Measurements from ENCODE around the gene PARM1.

Gene PARM1

GRCh38 chr4:74941123-74941522, 8.2 kb downstream of the PARM1 start:
- H3F3A ChIP-seq (ENCODE audit: insufficient read depth, low read length) = no peaks in the 10 kb centered on the region

GRCh38 chr4:74942251-74942917, 9.5 kb downstream of the PARM1 start:
- Histone ChIP-seq H3K4me1 (ENCODE audit: insufficient read depth, low read length, severe bottlenecking) (peaks cover 3% of the 10 kb centered on the region), H3F3A (ENCODE audit: insufficient read depth, low read length) (no peaks in the 10 kb centered on the region), H3K9ac (ENCODE audit: low read length) (no peak overlapping the region), H3K4me3 (ENCODE audit: low read depth, low read length, poor library complexity, severe bottlenecking) (no peak overlapping the region), H3K9me3 (ENCODE audit: low read length) (no peaks in the 10 kb centered on the region), H3K4me2 (ENCODE audit: low read length) (no peak overlapping the region), H3K27me3 (ENCODE audit: insufficient read depth, low read length) (no peaks in the 10 kb centered on the region), H3K79me2 (ENCODE audit: insufficient read depth, low read length) (no peaks in the 10 kb centered on the region), H2AFZ (ENCODE audit: low read length) (no peak overlapping the region), H3K36me3 (ENCODE audit: insufficient read depth, low read length) (no peaks in the 10 kb centered on the region), H3K27ac (ENCODE audit: low read depth, low read length, poor library complexity, severe bottlenecking) (no peak overlapping the region), H3K9me2 (ENCODE audit: low read depth, low read length) (no peaks in the 10 kb centered on the region), H4K20me1 (ENCODE audit: insufficient read depth, low read length) (no peaks in the 10 kb centered on the region)
- no peak for TF ChIP-seq EZH2 (IDR thresholded peaks at IDR 0.05; ENCODE audit: borderline replicate concordance, low read length)
- no peak for TF ChIP-seq CTCF (IDR thresholded peaks at IDR 0.05; ENCODE audit: low read length)

More at GRCh38 chr4:74941123-74941522, 8.2 kb downstream of the PARM1 start:
- H3K4me3 ChIP-seq (ENCODE audit: low read depth, low read length, poor library complexity, severe bottlenecking) = no peak overlapping the region
- H3K9me3 ChIP-seq (ENCODE audit: low read length) = no peaks in the 10 kb centered on the region
- H4K20me1 ChIP-seq (ENCODE audit: insufficient read depth, low read length) = no peaks in the 10 kb centered on the region
- TF ChIP-seq EZH2 (IDR thresholded peaks at IDR 0.05; ENCODE audit: borderline replicate concordance, low read length) (no peak), CTCF (IDR thresholded peaks at IDR 0.05; ENCODE audit: low read length) (no peak)
- H2AFZ ChIP-seq (ENCODE audit: low read length) = no peak overlapping the region
- no peaks in the 10 kb centered on the region for H3K9me2 ChIP-seq (ENCODE audit: low read depth, low read length)
- H3K27ac ChIP-seq (ENCODE audit: low read depth, low read length, poor library complexity, severe bottlenecking) = no peak overlapping the region
- H3K27me3 ChIP-seq (ENCODE audit: insufficient read depth, low read length) = no peaks in the 10 kb centered on the region
- H3K79me2 ChIP-seq (ENCODE audit: insufficient read depth, low read length) = no peaks in the 10 kb centered on the region
- H3K4me2 ChIP-seq (ENCODE audit: low read length) = no peak overlapping the region
- no peaks in the 10 kb centered on the region for H3K36me3 ChIP-seq (ENCODE audit: insufficient read depth, low read length)
- peaks cover 3% of the 10 kb centered on the region for H3K4me1 ChIP-seq (ENCODE audit: insufficient read depth, low read length, severe bottlenecking)
- H3K9ac ChIP-seq (ENCODE audit: low read length) = no peak overlapping the region

- Histone ChIP-seq H3K9me2 (ENCODE audit: low read depth, low read length) (no peaks in the 10 kb centered on the region), H3K27me3 (ENCODE audit: insufficient read depth, low read length) (no peaks in the 10 kb centered on the region), H3K4me2 (ENCODE audit: low read length) (no peak overlapping the region), H3K4me3 (ENCODE audit: low read depth, low read length, poor library complexity, severe bottlenecking) (no peak overlapping the region), H3K4me1 (ENCODE audit: insufficient read depth, low read length, severe bottlenecking) (peaks cover 3% of the 10 kb centered on the region), H2AFZ (ENCODE audit: low read length) (no peak overlapping the region), H4K20me1 (ENCODE audit: insufficient read depth, low read length) (no peaks in the 10 kb centered on the region), H3K27ac (ENCODE audit: low read depth, low read length, poor library complexity, severe bottlenecking) (no peak overlapping the region), H3K9ac (ENCODE audit: low read length) (no peak overlapping the region), H3K79me2 (ENCODE audit: insufficient read depth, low read length) (no peaks in the 10 kb centered on the region), H3F3A (ENCODE audit: insufficient read depth, low read length) (no peaks in the 10 kb centered on the region), H3K36me3 (ENCODE audit: insufficient read depth, low read length) (no peaks in the 10 kb centered on the region), H3K9me3 (ENCODE audit: low read length) (no peaks in the 10 kb centered on the region)
- TF ChIP-seq CTCF (IDR thresholded peaks at IDR 0.05; ENCODE audit: low read length) (no peak), EZH2 (IDR thresholded peaks at IDR 0.05; ENCODE audit: borderline replicate concordance, low read length) (no peak)
These were observed 10.0 kb downstream of the PARM1 start for GRCh38 chr4:74942918-74943253.

Measured in OCI-LY1 (cell line).